Neural progenitor cell (in vitro differentiated cells): ENCODE measurements around the gene SLC12A6.

Experiments used
- CTCF ChIP-seq: fragments of 200-600 bp; sonication (generic); IDR thresholded peaks from 2 replicates; pipeline ENCODE4 v1.5.1; 2017; ENCODE audit warnings: antibody characterized with exemption, mild to moderate bottlenecking
- EZH2 ChIP-seq: fragments of 200-600 bp; sonication (generic); IDR thresholded peaks from 2 replicates; pipeline ENCODE4 v1.6.1; 2017; ENCODE audit warnings: antibody characterized with exemption, mild to moderate bottlenecking, moderate library complexity
- EZH2phosphoT487 ChIP-seq: fragments of 200-600 bp; sonication (generic); IDR thresholded peaks from 2 replicates; pipeline ENCODE4 v1.6.1; 2017; ENCODE audit warnings: antibody characterized with exemption

GRCh38 chr15:34336231-34336990 is 1.2 kb downstream of the SLC12A6 start:
- TF ChIP-seq CTCF (no peak), EZH2phosphoT487 (no peak), EZH2 (no peak)
